ENCODE measurements around the gene FGFR4. TPM values are rescaled to one million over a fixed set of nuclear protein-coding genes. Genes with fewer than 3 reads are reported as not detected.

FGFR4 gene
- total RNA-seq, 1 experiment from 2014 or later = 14.7 TPM

- Histone ChIP-seq H3K9me2 (ENCODE audit: insufficient read depth) (no peaks in the 10 kb centered on the region), H3K36me3 (ENCODE audit: low read depth) (no peaks in the 10 kb centered on the region), H3K4me1 (replicated peaks; ENCODE audit: insufficient read depth) (no peaks in the 10 kb centered on the region), H3F3A (ENCODE audit: insufficient read depth, low read depth) (no peaks in the 10 kb centered on the region), H3K4me2 (no peak overlapping the region), H4K20me1 (ENCODE audit: insufficient read depth) (no peaks in the 10 kb centered on the region), H3K9me3 (ENCODE audit: insufficient read depth, low read depth) (no peaks in the 10 kb centered on the region), H3K27me3 (ENCODE audit: insufficient read depth, low read depth) (no peaks in the 10 kb centered on the region), H3K79me2 (ENCODE audit: low read depth) (no peaks in the 10 kb centered on the region), H3K27ac (no peak overlapping the region), H2AFZ (no peak overlapping the region), H3K4me3 (no peak overlapping the region)
- ChIA-PET POLR2A (ENCODE audit: unreplicated experiment) (no interaction called here), CTCF (no interaction called here)
- BruUV-seq (replicated peaks) = no TSS peak
- no peak for TF ChIP-seq EZH2 (IDR thresholded peaks at IDR 0.05; ENCODE audit: low read depth)
- TF ChIP-seq, protein P1, sequence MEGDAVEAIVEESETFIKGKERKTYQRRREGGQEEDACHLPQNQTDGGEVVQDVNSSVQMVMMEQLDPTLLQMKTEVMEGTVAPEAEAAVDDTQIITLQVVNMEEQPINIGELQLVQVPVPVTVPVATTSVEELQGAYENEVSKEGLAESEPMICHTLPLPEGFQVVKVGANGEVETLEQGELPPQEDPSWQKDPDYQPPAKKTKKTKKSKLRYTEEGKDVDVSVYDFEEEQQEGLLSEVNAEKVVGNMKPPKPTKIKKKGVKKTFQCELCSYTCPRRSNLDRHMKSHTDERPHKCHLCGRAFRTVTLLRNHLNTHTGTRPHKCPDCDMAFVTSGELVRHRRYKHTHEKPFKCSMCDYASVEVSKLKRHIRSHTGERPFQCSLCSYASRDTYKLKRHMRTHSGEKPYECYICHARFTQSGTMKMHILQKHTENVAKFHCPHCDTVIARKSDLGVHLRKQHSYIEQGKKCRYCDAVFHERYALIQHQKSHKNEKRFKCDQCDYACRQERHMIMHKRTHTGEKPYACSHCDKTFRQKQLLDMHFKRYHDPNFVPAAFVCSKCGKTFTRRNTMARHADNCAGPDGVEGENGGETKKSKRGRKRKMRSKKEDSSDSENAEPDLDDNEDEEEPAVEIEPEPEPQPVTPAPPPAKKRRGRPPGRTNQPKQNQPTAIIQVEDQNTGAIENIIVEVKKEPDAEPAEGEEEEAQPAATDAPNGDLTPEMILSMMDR (conservative IDR thresholded peaks at IDR 0.05) = no peak
- no peak for DNase-seq
- intact Hi-C loops (cut with micrococcal nuclease; ENCODE audit: unreplicated experiment) = no loop called here
Measured at GRCh38 chr5:177094224-177095087, 7.7 kb downstream of the FGFR4 start.

- no peaks in the 10 kb centered on the region for H3K4me1 ChIP-seq (replicated peaks; ENCODE audit: insufficient read depth)
- no peak overlapping the region for H3K4me3 ChIP-seq
- TF ChIP-seq, protein P1 (conservative IDR thresholded peaks at IDR 0.05) = no peak
- no peak for TF ChIP-seq EZH2 (IDR thresholded peaks at IDR 0.05; ENCODE audit: low read depth)
- no peaks in the 10 kb centered on the region for H3K79me2 ChIP-seq (ENCODE audit: low read depth)
- H3K4me2 ChIP-seq = no peak overlapping the region
- H3K27me3 ChIP-seq (ENCODE audit: insufficient read depth, low read depth) = no peaks in the 10 kb centered on the region
- H3F3A ChIP-seq (ENCODE audit: insufficient read depth, low read depth) = no peaks in the 10 kb centered on the region
- no peak overlapping the region for H3K27ac ChIP-seq
- no peaks in the 10 kb centered on the region for H3K36me3 ChIP-seq (ENCODE audit: low read depth)
- no peak overlapping the region for H2AFZ ChIP-seq
- H4K20me1 ChIP-seq (ENCODE audit: insufficient read depth) = no peaks in the 10 kb centered on the region
- ChIA-PET POLR2A (ENCODE audit: unreplicated experiment) (no interaction called here), CTCF (no interaction called here)
- no peaks in the 10 kb centered on the region for H3K9me3 ChIP-seq (ENCODE audit: insufficient read depth, low read depth)
- intact Hi-C loops (cut with micrococcal nuclease; ENCODE audit: unreplicated experiment) = no loop called here
- BruUV-seq (replicated peaks) = no TSS peak
- no peak for DNase-seq
- no peaks in the 10 kb centered on the region for H3K9me2 ChIP-seq (ENCODE audit: insufficient read depth)
Measured at GRCh38 chr5:177095088-177095669, 8.5 kb downstream of the FGFR4 start.

- intact Hi-C loops (cut with micrococcal nuclease; ENCODE audit: unreplicated experiment) = no loop called here
- POLR2A ChIA-PET (ENCODE audit: unreplicated experiment) = no interaction called here
- H4K20me1 ChIP-seq (ENCODE audit: insufficient read depth) = no peaks in the 10 kb centered on the region
- H3F3A ChIP-seq (ENCODE audit: insufficient read depth, low read depth) = no peaks in the 10 kb centered on the region
- TF ChIP-seq, protein P1 (conservative IDR thresholded peaks at IDR 0.05) = no peak
- TF ChIP-seq EZH2 (IDR thresholded peaks at IDR 0.05; ENCODE audit: low read depth) = no peak
- H3K27ac ChIP-seq = no peak overlapping the region
- no peak overlapping the region for H3K4me2 ChIP-seq
- no peaks in the 10 kb centered on the region for H3K27me3 ChIP-seq (ENCODE audit: insufficient read depth, low read depth)
- H3K4me1 ChIP-seq (replicated peaks; ENCODE audit: insufficient read depth) = no peaks in the 10 kb centered on the region
- no peak for DNase-seq
- no peaks in the 10 kb centered on the region for H3K9me2 ChIP-seq (ENCODE audit: insufficient read depth)
- CTCF ChIA-PET = no interaction called here
- no peaks in the 10 kb centered on the region for H3K36me3 ChIP-seq (ENCODE audit: low read depth)
- H2AFZ ChIP-seq = no peak overlapping the region
- no peaks in the 10 kb centered on the region for H3K79me2 ChIP-seq (ENCODE audit: low read depth)
- H3K9me3 ChIP-seq (ENCODE audit: insufficient read depth, low read depth) = no peaks in the 10 kb centered on the region
- no peak overlapping the region for H3K4me3 ChIP-seq
- BruUV-seq (replicated peaks) = no TSS peak
Measured at GRCh38 chr5:177096162-177097015, 9.7 kb downstream of the FGFR4 start.
